Measurements from ENCODE around the gene CFAP61.
"Not testable (repeated sequence)": the region's sequence is repeated elsewhere in the genome, so short reads cannot be mapped to it uniquely, and the experiment has no call there.

CFAP61 gene

GRCh38 chr20:20211988-20212518, 159.7 kb downstream of the CFAP61 start:
- DNase-seq (ENCODE audit: low spot score) = no peak

DNA sequence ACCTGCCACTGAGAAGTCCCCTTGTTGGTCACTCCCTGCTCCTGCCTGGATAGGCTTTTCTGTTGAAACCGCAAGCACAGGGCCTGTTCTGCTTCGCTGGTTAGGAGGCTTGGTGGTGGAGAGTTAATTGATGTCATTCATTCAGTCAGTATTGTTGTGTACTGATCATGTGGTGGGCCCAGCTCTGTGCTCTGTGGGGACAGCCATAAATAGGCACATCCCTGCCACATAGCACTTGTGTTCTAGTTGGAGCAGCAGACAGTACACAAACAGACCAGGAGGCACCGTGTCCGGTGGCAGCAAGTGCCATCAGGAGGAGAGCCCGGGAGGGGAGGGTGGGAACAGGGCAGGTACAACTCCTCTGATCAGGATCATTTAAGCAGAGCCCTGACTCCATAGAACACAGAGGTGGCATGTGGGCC, 160.4 kb downstream of the CFAP61 start:
- DNase-seq (ENCODE audit: low spot score) = no peak

DNA sequence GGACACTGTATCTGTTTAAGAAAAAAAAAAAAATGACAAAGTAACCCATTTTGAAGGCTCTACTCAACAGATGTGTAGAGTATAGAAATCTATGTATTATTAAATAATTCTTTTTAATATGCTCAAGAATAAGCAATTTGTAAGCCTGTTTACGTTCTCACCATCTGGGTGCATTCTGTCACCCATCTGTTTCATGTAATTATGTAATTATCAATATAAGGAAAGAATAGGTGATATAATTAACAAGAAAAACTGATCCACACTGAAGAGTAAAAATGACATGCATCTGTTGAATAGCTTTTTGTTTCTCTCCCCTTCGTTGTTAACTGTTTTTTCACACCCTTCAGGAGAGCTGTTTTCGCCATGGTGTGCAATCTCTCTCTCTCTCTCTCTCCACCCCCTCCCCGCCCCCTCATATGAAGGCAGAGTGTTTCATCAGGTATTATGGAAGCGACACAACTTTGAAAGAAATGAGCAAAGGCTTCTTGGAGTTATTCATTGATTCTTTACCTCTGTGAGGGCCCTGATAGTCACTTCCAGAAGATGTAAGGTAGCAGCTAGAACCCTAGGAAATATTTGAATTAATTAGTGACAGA, 161.3 kb downstream of the CFAP61 start:
- DNase-seq (ENCODE audit: low spot score) = no peak

DNA sequence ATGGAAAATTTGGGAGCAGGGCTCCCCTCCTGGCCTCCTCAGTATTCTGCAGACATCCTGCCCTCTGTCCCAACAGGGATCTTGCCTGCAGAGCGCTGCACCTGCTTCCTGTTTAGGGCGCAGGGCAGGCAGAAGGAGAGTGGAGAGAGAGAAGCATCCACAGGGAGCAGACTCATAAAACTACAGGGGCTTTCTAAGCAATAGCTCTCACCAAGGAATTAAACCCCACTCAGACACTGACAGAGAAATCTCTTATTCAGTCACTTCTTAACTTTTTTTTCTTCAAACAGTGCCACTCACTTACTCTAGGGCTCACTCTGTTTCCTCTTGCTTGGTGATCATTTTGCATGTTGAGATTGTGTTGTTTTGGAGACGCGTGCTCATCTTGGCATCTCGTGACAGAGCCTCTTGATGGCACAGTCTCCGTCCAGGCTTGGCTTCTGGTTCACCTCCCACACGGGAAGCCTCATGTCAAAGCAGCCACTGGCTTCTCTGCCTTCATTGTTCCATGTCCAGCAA, 162.5 kb downstream of the CFAP61 start:
- DNase-seq (ENCODE audit: low spot score) = no peak

- DNase-seq (ENCODE audit: low spot score) = no peak
Measured at GRCh38 chr20:20215976-20216727, 163.8 kb downstream of the CFAP61 start.

DNA sequence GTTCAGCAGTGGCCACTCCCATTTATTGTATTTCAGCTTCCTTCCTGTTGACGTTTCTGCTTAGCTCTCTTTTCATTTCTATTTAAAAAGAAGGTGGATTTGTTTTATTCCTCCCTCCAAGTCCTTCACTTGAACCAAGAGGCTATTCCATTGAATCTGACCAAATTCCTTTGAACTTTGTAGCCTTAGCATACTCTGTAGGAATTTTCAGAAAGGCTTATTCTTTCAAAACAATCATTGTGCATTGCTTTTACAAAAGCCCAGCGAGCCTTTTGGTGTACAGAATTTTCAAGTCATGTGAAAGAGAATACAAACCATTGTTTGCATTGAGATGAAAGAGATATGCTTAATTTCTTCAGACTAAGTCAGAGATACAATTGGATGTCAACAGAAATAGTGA, 164.6 kb downstream of the CFAP61 start:
- no peak for DNase-seq (ENCODE audit: low spot score)

GRCh38 chr20:20217621-20218020, 165.3 kb downstream of the CFAP61 start:
- DNase-seq (ENCODE audit: low spot score) = no peak

DNA sequence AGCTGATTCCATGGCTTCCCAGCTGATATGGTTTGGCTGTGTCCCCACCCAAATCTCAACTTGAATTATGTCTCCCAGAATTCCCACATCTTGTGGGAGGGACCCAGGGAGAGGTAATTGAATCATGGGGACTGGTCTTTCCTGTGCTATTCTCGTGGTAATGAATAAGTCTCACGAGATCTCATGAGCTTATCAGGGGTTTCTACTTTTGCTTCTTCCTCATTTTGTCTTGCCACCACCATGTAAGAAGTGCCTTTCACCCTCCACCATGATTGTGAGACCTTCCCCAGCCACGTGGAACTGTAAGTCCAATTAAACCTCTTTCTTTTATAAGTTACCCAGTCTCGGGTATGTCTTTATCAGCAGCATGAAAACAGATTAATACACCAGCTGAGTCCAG, 165.8 kb downstream of the CFAP61 start:
- DNase-seq (ENCODE audit: low spot score) = not testable (repeated sequence)

GRCh38 chr20:20219016-20219415, 166.7 kb downstream of the CFAP61 start:
- DNase-seq (ENCODE audit: low spot score) = no peak

DNA sequence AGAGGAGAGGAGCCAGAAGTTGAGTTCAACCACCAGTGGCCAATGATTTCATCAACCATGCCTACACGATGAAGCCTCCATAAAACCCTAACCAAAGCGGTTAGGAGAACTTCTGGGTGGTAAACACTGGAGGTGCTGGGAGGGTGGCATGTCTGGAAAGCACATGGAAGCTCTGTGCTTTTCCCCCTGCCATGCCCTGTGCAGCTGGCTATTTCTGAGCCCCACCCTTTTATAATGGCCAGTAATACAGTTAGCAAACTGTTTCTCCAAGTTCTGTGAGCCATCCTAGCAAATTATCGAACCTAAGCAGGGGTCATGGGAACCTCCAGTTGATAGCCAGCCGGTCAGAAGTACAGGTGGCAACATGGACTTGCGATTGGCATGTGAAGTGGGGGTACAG, 167.8 kb downstream of the CFAP61 start:
- no peak for DNase-seq (ENCODE audit: low spot score)

DNA sequence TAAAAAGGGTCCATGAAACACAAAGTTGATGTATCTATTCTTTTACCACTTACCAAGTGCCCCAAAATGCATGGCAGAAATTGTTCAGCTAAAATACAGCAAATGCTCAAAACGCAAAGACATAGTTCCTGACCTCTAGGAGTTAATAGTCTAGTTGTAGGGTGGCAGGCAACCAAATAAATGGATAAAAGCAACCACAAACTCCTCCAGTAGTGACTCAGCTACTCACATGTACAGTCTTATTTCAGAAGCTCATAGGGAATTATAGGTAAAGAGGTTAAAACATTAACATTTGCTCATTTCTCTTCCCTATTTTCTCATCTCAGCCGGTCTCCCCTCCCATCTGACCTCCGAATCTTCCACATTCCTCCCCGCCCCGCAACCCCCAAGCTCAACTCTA, 171.6 kb downstream of the CFAP61 start:
- DNase-seq (ENCODE audit: low spot score) = no peak

GRCh38 chr20:20224806-20225205, 172.5 kb downstream of the CFAP61 start:
- no peak for DNase-seq (ENCODE audit: low spot score)

- no peak for DNase-seq (ENCODE audit: low spot score)
Measured at GRCh38 chr20:20225325-20226043, 173.2 kb downstream of the CFAP61 start.

GRCh38 chr20:20226554-20226953, 174.2 kb downstream of the CFAP61 start:
- no peak for DNase-seq (ENCODE audit: low spot score)

DNA sequence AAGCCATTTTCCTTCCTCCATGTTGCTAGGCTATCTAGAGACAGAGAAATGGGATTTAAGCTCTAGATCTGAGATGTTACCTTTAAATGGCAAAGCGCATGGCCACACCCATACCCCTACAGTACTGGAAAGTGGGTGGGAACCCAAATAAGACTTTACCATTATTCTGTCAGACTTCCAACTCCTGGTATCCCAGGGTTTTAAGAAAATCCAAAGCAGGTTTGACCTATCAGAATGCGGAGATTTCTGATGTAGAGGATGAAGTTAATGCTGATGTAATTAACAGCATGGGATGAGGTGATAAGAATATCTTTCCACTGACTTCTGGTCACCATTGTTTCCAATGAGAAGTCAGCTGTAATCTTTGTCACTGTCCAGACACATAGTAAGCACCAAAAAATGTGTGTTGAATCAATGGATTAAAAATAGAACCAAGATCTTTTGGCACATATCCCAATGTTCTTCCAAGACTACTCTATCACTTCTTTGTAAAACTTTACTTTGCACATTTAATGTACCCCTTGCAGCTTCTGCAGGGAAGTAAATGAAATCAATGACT, 174.8 kb downstream of the CFAP61 start:
- no peak for DNase-seq (ENCODE audit: low spot score)

DNA sequence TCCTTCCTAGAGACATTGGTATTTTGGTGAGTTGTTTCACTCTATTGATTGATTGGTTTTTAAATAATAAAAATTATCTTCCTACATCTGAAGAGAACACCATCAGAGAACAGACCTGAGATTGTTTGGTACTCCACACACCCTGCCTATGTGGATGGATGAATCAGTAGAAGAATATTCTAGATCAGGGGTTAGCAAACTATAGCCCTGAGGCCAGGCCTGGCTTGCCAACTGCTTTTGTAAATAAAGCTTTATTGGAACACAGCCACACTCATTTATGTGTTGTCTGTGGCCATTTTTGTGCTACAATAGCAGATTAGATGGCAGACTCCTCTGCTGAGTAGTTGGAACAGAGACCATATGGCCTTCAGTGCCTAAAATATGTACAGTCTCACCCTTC, 176.0 kb downstream of the CFAP61 start:
- DNase-seq (ENCODE audit: low spot score) = no peak

GRCh38 chr20:20229595-20229994, 177.3 kb downstream of the CFAP61 start:
- no peak for DNase-seq (ENCODE audit: low spot score)

GRCh38 chr20:20230741-20231140, 178.4 kb downstream of the CFAP61 start:
- no peak for DNase-seq (ENCODE audit: low spot score)

- DNase-seq (ENCODE audit: low spot score) = no peak
Measured at GRCh38 chr20:20231528-20232298, 179.4 kb downstream of the CFAP61 start.

GRCh38 chr20:20233041-20233514, 180.7 kb downstream of the CFAP61 start:
- no peak for DNase-seq (ENCODE audit: low spot score)

DNA sequence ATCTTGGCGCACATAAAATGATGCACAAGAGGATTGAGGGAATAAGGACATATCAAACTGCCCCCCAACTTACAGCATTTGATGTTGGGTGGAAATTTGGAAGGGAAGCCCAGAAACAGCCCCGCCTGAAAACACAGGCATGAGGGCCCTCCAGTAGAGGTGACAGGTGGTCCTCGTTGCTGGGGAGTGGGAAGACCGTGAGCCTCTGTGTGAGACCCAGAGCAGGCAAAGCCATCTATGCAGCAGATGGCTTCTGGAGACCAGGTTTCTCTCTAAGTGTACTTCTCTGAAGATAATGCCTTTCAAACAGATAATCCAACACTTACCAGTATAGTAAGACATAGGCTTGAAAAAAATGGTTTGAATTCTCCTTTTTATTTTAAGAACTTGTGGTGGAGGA, 183.3 kb downstream of the CFAP61 start:
- DNase-seq (ENCODE audit: low spot score) = no peak

All from AG20443 (cell line).